Pulmonary artery endothelial cell (primary cell): ENCODE measurements around the gene BDNF. TPM values are rescaled to one million over a fixed set of nuclear protein-coding genes. Genes with fewer than 3 reads are reported as not detected.

Experiments
- total RNA-seq: library from RNA; depleted of rRNA; stranded (reverse); fragments of >200 nt; gene quantifications from 2 replicates; pipeline ENCODE4 v1.2.3, GENCODE V29; 2014

Gene BDNF
- total RNA-seq, 1 donor from 2014 or later, result 3.4 TPM

Other genes with a start within 250 kb of the BDNF start
- gene LGR4, start 227.7 kb downstream of the BDNF start, total RNA-seq, result 4.3 and 9.0 TPM in 2 replicates
- gene LIN7C, start 193.7 kb downstream of the BDNF start, total RNA-seq, result 43.3 and 51.3 TPM in 2 replicates